ENCODE results near the gene UBE2O.
A peak's percentile ranks its signal among the peaks of the same experiment; 100 is the strongest.

The UBE2O gene

GRCh38 chr17:76353004-76353598 is 99.9 kb downstream of the UBE2O start (continued):
- peak; percentile 14; the same call in 1 of the 2 replicates for TF ChIP-seq ZNF660 (tag by site-specific recombination; IDR thresholded peaks at IDR 0.05)
- no peak for TF ChIP-seq ZNF518A (tag by site-specific recombination; conservative IDR thresholded peaks at IDR 0.05; ENCODE audit: low read depth)
- no peak for TF ChIP-seq GLIS1 (tag by site-specific recombination; IDR thresholded peaks at IDR 0.05)
- no peak for TF ChIP-seq ZFP37 (tag by site-specific recombination; IDR thresholded peaks at IDR 0.05)
- TF ChIP-seq PATZ1 (tag by site-specific recombination; IDR thresholded peaks at IDR 0.05), result peak; percentile 55
- no peak for TF ChIP-seq ZNF280D (tag by site-specific recombination; IDR thresholded peaks at IDR 0.05)
- no peak for TF ChIP-seq ZNF114 (tag by site-specific recombination; IDR thresholded peaks at IDR 0.05)
- TF ChIP-seq ZNF654 (tag by site-specific recombination; IDR thresholded peaks at IDR 0.05; ENCODE audit: low read depth), result no peak
- no peak for TF ChIP-seq HIC1 (tag by site-specific recombination; IDR thresholded peaks at IDR 0.05)
- peak; percentile 1 for TF ChIP-seq SP3 (tag by site-specific recombination; IDR thresholded peaks at IDR 0.05)
- no peak for TF ChIP-seq ZIC2 (tag by site-specific recombination; IDR thresholded peaks at IDR 0.05)
- no peak for TF ChIP-seq ZNF280C (tag by site-specific recombination; IDR thresholded peaks at IDR 0.05)
- TF ChIP-seq ATF2 (tag by site-specific recombination; IDR thresholded peaks at IDR 0.05; ENCODE audit: low read depth), result no peak
- TF ChIP-seq ZBTB6 (tag by site-specific recombination; IDR thresholded peaks at IDR 0.05), result no peak
- no peak for TF ChIP-seq ZBTB48 (tag by site-specific recombination; IDR thresholded peaks at IDR 0.05)
- TF ChIP-seq ZNF473 (tag by site-specific recombination; IDR thresholded peaks at IDR 0.05), result no peak
- no peak for TF ChIP-seq ZNF362 (tag by site-specific recombination; IDR thresholded peaks at IDR 0.05)
- TF ChIP-seq INSM2 (tag by site-specific recombination; IDR thresholded peaks at IDR 0.05), result no peak
